DND-41 (cell line): ENCODE data around the gene SALL4.

Source experiments
- ATAC-seq: fragments of 200-7000 bp; cut with Tn5 transposase; 3 replicates; pipeline ENCODE4 v1.9.1; 2021; ENCODE audit warnings: low read depth; ENCODE audit not compliant: insufficient read depth
- DNase-seq: peaks from one replicate; pipeline ENCODE4 v3.0.0-alpha.2; 2020
- H2AFZ ChIP-seq: 2 replicates; pipeline ENCODE4 v1.6.0; 2012; ENCODE audit warnings: low read depth, low read length
- H3K27ac ChIP-seq: 2 replicates; pipeline ENCODE4 v1.5.1; 2012; ENCODE audit warnings: low read length, inconsistent platforms
- H3K27me3 ChIP-seq: fragments of 200-600 bp; sonication (generic); 2 replicates; pipeline ENCODE4 v1.6.0; 2012; ENCODE audit warnings: low read length, mild to moderate bottlenecking, inconsistent platforms; ENCODE audit not compliant: insufficient read depth, poor library complexity
- H3K36me3 ChIP-seq: 2 replicates; pipeline ENCODE4 v1.5.1; 2012; ENCODE audit warnings: low read length, inconsistent platforms; ENCODE audit not compliant: insufficient read depth
- H3K4me1 ChIP-seq: 2 replicates; pipeline ENCODE4 v1.5.1; 2012; ENCODE audit warnings: mild to moderate bottlenecking, low read length; ENCODE audit not compliant: insufficient read depth
- H3K4me2 ChIP-seq: 2 replicates; pipeline ENCODE4 v1.6.0; 2012; ENCODE audit warnings: mild to moderate bottlenecking, moderate library complexity, low read length, inconsistent platforms; ENCODE audit not compliant: insufficient read depth
- H3K4me3 ChIP-seq, 2 experiments: fragments of 200-600 bp in 1 of 2; shearing (Covaris generic) in 1 of 2; 2 replicates each; pipeline ENCODE4 v1.5.1; 2012 to 2016; ENCODE audit warnings: inconsistent platforms in 2 of 2, low read length in 2 of 2, mild to moderate bottlenecking in 2 of 2, low read depth in 1 of 2, moderate library complexity in 1 of 2
- H3K79me2 ChIP-seq: 2 replicates; pipeline ENCODE4 v1.6.0; 2012; ENCODE audit warnings: low read length, inconsistent platforms; ENCODE audit not compliant: insufficient read depth
- H3K9ac ChIP-seq: 2 replicates; pipeline ENCODE4 v1.6.0; 2012; ENCODE audit warnings: low read depth, mild to moderate bottlenecking, inconsistent platforms, low read length, moderate library complexity
- H3K9me3 ChIP-seq: 2 replicates; pipeline ENCODE4 v1.5.1; 2012; ENCODE audit warnings: low read length, moderate library complexity, mild to moderate bottlenecking, inconsistent platforms; ENCODE audit not compliant: insufficient read depth, severe bottlenecking
- H4K20me1 ChIP-seq: 2 replicates; pipeline ENCODE4 v1.6.0; 2012; ENCODE audit warnings: low read length; ENCODE audit not compliant: insufficient read depth
- CTCF ChIP-seq: IDR thresholded peaks from 2 replicates; pipeline ENCODE4 v1.5.1; 2012; ENCODE audit warnings: borderline replicate concordance, low read length, moderate library complexity, mild to moderate bottlenecking; ENCODE audit not compliant: poor library complexity, severe bottlenecking; ENCODE audit errors: extremely low read depth
- EZH2 ChIP-seq: IDR thresholded peaks from 3 replicates; pipeline ENCODE4 v1.6.1; 2012; ENCODE audit warnings: borderline replicate concordance, low read depth, mild to moderate bottlenecking, moderate library complexity, low read length, inconsistent platforms; ENCODE audit not compliant: severe bottlenecking

SALL4 gene

GRCh38 chr20:51759769-51760510, 42.4 kb downstream of the SALL4 start:
- Histone ChIP-seq H3K4me2 (no peak overlapping the region), H3K36me3 (no peaks in the 10 kb centered on the region), H3K9ac (no peak overlapping the region), H2AFZ (no peak overlapping the region), H3K4me3 (no peak overlapping the region), H3K27ac (no peak overlapping the region), H4K20me1 (no peaks in the 10 kb centered on the region), H3K27me3 (no peaks in the 10 kb centered on the region), H3K9me3 (no peaks in the 10 kb centered on the region), H3K4me1 (no peaks in the 10 kb centered on the region), H3K79me2 (no peaks in the 10 kb centered on the region)
- DNase-seq (no peak), ATAC-seq (no peak)
- no peak for TF ChIP-seq CTCF
- TF ChIP-seq EZH2, result no peak

GRCh38 chr20:51758978-51759544, 43.3 kb downstream of the SALL4 start:
- Histone ChIP-seq H3K36me3 (no peaks in the 10 kb centered on the region), H3K27me3 (no peaks in the 10 kb centered on the region), H4K20me1 (no peaks in the 10 kb centered on the region), H3K79me2 (no peaks in the 10 kb centered on the region), H3K9ac (no peak overlapping the region), H3K4me1 (no peaks in the 10 kb centered on the region), H3K4me3 (no peak overlapping the region), H3K9me3 (no peaks in the 10 kb centered on the region), H3K27ac (no peak overlapping the region), H3K4me2 (no peak overlapping the region), H2AFZ (no peak overlapping the region)
- ATAC-seq (no peak), DNase-seq (no peak)
- no peak for TF ChIP-seq CTCF
- no peak for TF ChIP-seq EZH2

GRCh38 chr20:51757226-51757625, 45.1 kb downstream of the SALL4 start:
- H3K27ac ChIP-seq, result no peak overlapping the region
- no peaks in the 10 kb centered on the region for H3K4me1 ChIP-seq
- H3K9ac ChIP-seq, result no peak overlapping the region
- no peaks in the 10 kb centered on the region for H3K27me3 ChIP-seq
- TF ChIP-seq EZH2 (no peak), CTCF (no peak)
- no peaks in the 10 kb centered on the region for H4K20me1 ChIP-seq
- no peaks in the 10 kb centered on the region for H3K36me3 ChIP-seq
- DNase-seq (no peak), ATAC-seq (no peak)
- H3K79me2 ChIP-seq, result no peaks in the 10 kb centered on the region
- no peaks in the 10 kb centered on the region for H3K9me3 ChIP-seq
- no peak overlapping the region for H3K4me3 ChIP-seq
- no peak overlapping the region for H2AFZ ChIP-seq
- no peak overlapping the region for H3K4me2 ChIP-seq
